Vagina (tissue), 2 donors: Measurements from ENCODE around the gene SCAF11. TPM values are rescaled to one million over a fixed set of nuclear protein-coding genes. Genes with fewer than 3 reads are reported as not detected.

Experiments used
- DNase-seq, 2 donors: peaks; one replicate each; pipeline ENCODE4 v3.0.0-alpha.2; 2017; ENCODE audit errors: extremely low spot score in 2 of 2
- H3K27ac ChIP-seq: fragments of 200-600 bp; sonication (generic); one replicate; pipeline ENCODE4 v1.5.1; 2019
- H3K27me3 ChIP-seq: fragments of 200-600 bp; sonication (generic); one replicate; pipeline ENCODE4 v1.5.1; 2019
- H3K36me3 ChIP-seq, 2 donors: fragments of 200-600 bp; sonication (generic); one replicate each; pipeline ENCODE4 v1.5.1; 2017 to 2019
- H3K4me1 ChIP-seq: fragments of 200-600 bp; sonication (generic); one replicate; pipeline ENCODE4 v1.5.1; 2019
- H3K4me3 ChIP-seq, 2 donors: fragments of 200-600 bp; sonication (generic); 1 replicate in 1 of 2; 2 replicates in 1 of 2; pipeline ENCODE4 v1.5.1; 2016 to 2019
- H3K9me3 ChIP-seq: fragments of 200-600 bp; sonication (generic); one replicate; pipeline ENCODE4 v1.5.1; 2019
- POLR2A ChIP-seq, 2 donors: fragments of 450-650 bp; IDR thresholded peaks; one replicate each; pipeline ENCODE4 v1.6.1; 2017; ENCODE audit warnings: antibody characterized with exemption in 2 of 2, mild to moderate bottlenecking in 2 of 2, moderate library complexity in 2 of 2
- POLR2AphosphoS5 ChIP-seq, 2 donors: sonication (generic); formaldehyde crosslinking; IDR thresholded peaks; one replicate each; pipeline ENCODE4 v1.9.0; 2017; ENCODE audit warnings: antibody characterized with exemption in 2 of 2, mild to moderate bottlenecking in 2 of 2, low read depth in 1 of 2; ENCODE audit not compliant: insufficient read depth in 1 of 2
- intact Hi-C: fragments of 100-400 bp; cut with DNase I; formaldehyde crosslinking; loops from one replicate; pipeline ENCODE4 v1.15.1; 2023
- total RNA-seq: library from RNA; depleted of rRNA; stranded (reverse); fragments of >200 nt; gene quantifications from one replicate; pipeline ENCODE4 v1.2.3, GENCODE V29; 2016
- TF ChIP-seq, protein P1 (sequence below), 3 experiments: fragments of 450-650 bp in 2 of 3; fragments of 200-600 bp in 1 of 3; sonication (generic) in 1 of 3; IDR thresholded peaks; one replicate each; pipeline ENCODE4 v1.5.1; 2017 to 2019; ENCODE audit warnings: antibody characterized with exemption in 3 of 3, mild to moderate bottlenecking in 2 of 3, moderate library complexity in 2 of 3

SCAF11 gene
- total RNA-seq, 1 donor from 2014 or later, result 104 TPM

DNA sequence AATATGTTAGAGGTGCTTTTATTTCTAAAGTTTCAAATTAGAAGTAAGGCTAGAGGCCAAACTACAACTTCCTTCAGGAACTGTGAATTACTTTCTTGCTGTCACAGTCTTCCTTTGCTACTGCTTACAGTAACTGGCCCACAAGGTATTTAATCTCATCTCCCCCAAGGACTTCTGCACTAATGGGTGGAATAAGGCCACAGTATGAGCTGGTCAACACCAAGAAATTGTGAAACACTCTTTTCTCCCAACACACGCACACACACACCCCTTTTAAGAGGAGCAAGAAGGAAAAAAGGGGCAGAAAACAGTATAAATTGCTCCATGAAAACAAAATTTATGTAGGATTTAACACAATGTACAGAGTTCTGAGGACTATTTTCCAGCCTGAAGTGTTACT, 45.6 kb downstream of the SCAF11 start:
- TF ChIP-seq POLR2A (IDR thresholded peaks at IDR 0.05) (no peak), POLR2AphosphoS5 (IDR thresholded peaks at IDR 0.05; ENCODE audit: insufficient read depth in 1 of 2, low read depth in 1 of 2) (no peak)
- TF ChIP-seq, protein P1, sequence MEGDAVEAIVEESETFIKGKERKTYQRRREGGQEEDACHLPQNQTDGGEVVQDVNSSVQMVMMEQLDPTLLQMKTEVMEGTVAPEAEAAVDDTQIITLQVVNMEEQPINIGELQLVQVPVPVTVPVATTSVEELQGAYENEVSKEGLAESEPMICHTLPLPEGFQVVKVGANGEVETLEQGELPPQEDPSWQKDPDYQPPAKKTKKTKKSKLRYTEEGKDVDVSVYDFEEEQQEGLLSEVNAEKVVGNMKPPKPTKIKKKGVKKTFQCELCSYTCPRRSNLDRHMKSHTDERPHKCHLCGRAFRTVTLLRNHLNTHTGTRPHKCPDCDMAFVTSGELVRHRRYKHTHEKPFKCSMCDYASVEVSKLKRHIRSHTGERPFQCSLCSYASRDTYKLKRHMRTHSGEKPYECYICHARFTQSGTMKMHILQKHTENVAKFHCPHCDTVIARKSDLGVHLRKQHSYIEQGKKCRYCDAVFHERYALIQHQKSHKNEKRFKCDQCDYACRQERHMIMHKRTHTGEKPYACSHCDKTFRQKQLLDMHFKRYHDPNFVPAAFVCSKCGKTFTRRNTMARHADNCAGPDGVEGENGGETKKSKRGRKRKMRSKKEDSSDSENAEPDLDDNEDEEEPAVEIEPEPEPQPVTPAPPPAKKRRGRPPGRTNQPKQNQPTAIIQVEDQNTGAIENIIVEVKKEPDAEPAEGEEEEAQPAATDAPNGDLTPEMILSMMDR (IDR thresholded peaks at IDR 0.05), result no peak
- Histone ChIP-seq H3K4me1 (no peaks in the 10 kb centered on the region), H3K4me3 (no peak overlapping the region), H3K27ac (no peak overlapping the region), H3K9me3 (no peaks in the 10 kb centered on the region), H3K36me3 (peaks cover 0 to 38% of the 10 kb centered on the region in 2 donors), H3K27me3 (no peaks in the 10 kb centered on the region)
- intact Hi-C loops, result no loop called here
- DNase-seq, result no peak

DNA sequence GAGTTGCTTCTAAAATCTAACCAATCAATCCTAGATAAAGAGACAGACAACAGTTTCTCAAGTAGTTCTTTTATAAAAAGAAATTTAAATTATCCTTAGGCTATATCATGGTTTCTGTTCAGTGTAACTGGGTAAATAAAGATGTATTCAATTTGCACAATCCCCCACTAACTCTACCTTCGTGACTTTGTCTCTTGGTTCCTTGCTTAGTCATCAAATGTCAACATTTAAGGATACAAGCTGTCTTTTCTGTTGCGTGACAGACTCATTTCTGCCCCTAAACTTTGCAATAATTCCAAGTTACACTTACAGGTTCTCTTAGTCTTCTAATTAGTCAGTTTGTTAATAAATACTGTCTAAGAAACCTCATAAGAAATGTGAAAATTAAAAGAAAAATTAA, 50.6 kb downstream of the SCAF11 start:
- Histone ChIP-seq H3K4me1 (no peaks in the 10 kb centered on the region), H3K27me3 (no peaks in the 10 kb centered on the region), H3K36me3 (peaks cover 0 to 12% of the 10 kb centered on the region in 2 donors), H3K27ac (no peak overlapping the region), H3K9me3 (no peaks in the 10 kb centered on the region), H3K4me3 (no peak overlapping the region)
- DNase-seq, result no peak
- TF ChIP-seq POLR2AphosphoS5 (IDR thresholded peaks at IDR 0.05; ENCODE audit: insufficient read depth in 1 of 2, low read depth in 1 of 2) (no peak), POLR2A (IDR thresholded peaks at IDR 0.05) (no peak)
- TF ChIP-seq, protein P1 (IDR thresholded peaks at IDR 0.05), result no peak
- intact Hi-C loops, result loop anchor here (5.0 kb wide), 1 partner anchor 883 kb away; no protein-coding TSS in a partner anchor

DNA sequence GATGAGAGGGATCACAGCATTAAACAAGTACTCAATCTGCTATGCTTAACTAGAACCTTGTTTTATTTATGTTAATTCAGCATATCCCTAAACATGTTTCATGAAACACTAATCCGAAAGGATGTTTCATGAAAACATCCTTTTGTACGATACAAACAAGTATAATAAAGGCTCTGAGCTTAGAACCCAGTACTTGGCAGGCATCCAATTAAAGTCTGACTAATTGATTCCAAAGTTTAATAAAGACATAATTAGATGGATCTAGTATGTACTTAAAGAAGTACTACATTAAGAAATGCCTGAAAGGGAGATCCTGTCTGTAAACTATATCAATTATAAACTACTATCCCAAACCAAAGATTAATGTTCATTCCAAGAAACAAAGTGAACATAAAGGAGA, 51.8 kb downstream of the SCAF11 start:
- no peak overlapping the region for H3K27ac ChIP-seq
- H3K4me1 ChIP-seq, result no peaks in the 10 kb centered on the region
- TF ChIP-seq POLR2AphosphoS5 (IDR thresholded peaks at IDR 0.05; ENCODE audit: insufficient read depth in 1 of 2, low read depth in 1 of 2) (no peak), POLR2A (IDR thresholded peaks at IDR 0.05) (no peak)
- TF ChIP-seq, protein P1 (IDR thresholded peaks at IDR 0.05), result no peak
- H3K36me3 ChIP-seq, result peaks cover 0 to 9% of the 10 kb centered on the region in 2 donors
- no peaks in the 10 kb centered on the region for H3K27me3 ChIP-seq
- intact Hi-C loops, result loop anchor here (5.0 kb wide), 1 partner anchor 884 kb away; no protein-coding TSS in a partner anchor
- H3K4me3 ChIP-seq, result no peak overlapping the region
- no peak for DNase-seq
- H3K9me3 ChIP-seq, result no peaks in the 10 kb centered on the region

DNA sequence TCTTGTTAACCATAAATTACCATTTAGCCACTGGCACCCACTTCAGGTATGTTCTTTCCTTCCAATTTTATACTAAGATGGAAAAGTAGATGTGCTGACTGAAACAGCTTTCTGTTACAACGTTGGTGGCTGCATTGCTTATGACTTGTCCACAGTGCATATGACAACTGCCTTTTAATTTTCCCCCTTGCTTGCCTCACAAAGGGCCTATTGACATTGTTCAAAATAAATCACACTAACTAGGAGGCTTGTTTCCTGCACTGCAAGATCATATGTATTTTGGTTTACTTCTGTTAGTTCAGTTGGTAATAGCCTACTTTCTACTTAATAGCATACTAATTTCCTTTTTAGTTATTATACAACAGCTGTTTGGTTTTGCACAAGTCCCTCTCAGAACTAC, 55.4 kb downstream of the SCAF11 start:
- intact Hi-C loops, result loop anchor here (5.0 kb wide), 1 partner anchor 887 kb away; no protein-coding TSS in a partner anchor

DNA sequence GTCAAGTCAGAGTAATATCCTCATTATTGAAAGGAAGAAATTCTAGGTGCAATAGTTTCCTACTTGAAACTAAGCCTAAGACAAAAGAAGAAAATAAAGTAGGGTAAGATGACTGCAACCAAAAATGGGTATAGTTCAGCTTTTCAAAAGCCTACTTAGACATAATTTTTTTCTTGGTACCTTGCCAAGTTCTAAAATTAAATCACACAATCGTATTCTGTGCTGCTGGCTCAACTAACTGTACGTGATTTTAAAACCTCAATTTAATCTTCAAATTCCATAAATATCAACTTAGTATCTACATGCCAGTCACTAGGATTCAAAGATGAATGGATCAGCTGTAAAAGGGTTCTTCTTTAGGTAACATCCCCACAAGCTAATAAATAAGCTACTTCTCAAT, 56.9 kb downstream of the SCAF11 start:
- Histone ChIP-seq H3K4me3 (no peak overlapping the region), H3K27ac (no peak overlapping the region), H3K27me3 (no peaks in the 10 kb centered on the region), H3K9me3 (no peaks in the 10 kb centered on the region), H3K4me1 (no peaks in the 10 kb centered on the region), H3K36me3 (peaks cover 0 to 31% of the 10 kb centered on the region in 2 donors)
- no peak for DNase-seq
- intact Hi-C loops, result no loop called here
- TF ChIP-seq POLR2A (IDR thresholded peaks at IDR 0.05), result no peak
- TF ChIP-seq, protein P1 (IDR thresholded peaks at IDR 0.05), result no peak
- no peak for TF ChIP-seq POLR2AphosphoS5 (IDR thresholded peaks at IDR 0.05; ENCODE audit: insufficient read depth in 1 of 2, low read depth in 1 of 2)

More for the DNA sequence above, 55.4 kb downstream of the SCAF11 start:
- TF ChIP-seq POLR2A (IDR thresholded peaks at IDR 0.05), result no peak
- no peak for TF ChIP-seq POLR2AphosphoS5 (IDR thresholded peaks at IDR 0.05; ENCODE audit: insufficient read depth in 1 of 2, low read depth in 1 of 2)
- TF ChIP-seq, protein P1 (IDR thresholded peaks at IDR 0.05), result no peak
- Histone ChIP-seq H3K27me3 (no peaks in the 10 kb centered on the region), H3K9me3 (no peaks in the 10 kb centered on the region), H3K4me1 (no peaks in the 10 kb centered on the region), H3K4me3 (no peak overlapping the region), H3K36me3 (peaks cover 0 to 17% of the 10 kb centered on the region in 2 donors), H3K27ac (no peak overlapping the region)
- no peak for DNase-seq
